Small intestine (tissue), 7 donors: ENCODE results near the gene PFKFB1. TPM values are rescaled to one million over a fixed set of nuclear protein-coding genes. Genes with fewer than 3 reads are reported as not detected.
A peak's percentile ranks its signal among the peaks of the same experiment; 100 is the strongest.

Experiments
- DNase-seq, 2 donors: peaks; one replicate each; pipeline versions ENCODE4 v3.0.0 to v3.0.0-alpha.2; 2013
- FAIRE-seq: peaks from 2 replicates; lab custom pipeline; 2012; peaks lifted over from hg19 to GRCh38; lab: Jason Lieb, UNC
- H3K27ac ChIP-seq, 3 donors: one replicate each; pipeline ENCODE4 v1.5.1; 2013; ENCODE audit warnings: low read length in 2 of 3, mild to moderate bottlenecking in 2 of 3, control low read depth in 1 of 3, inconsistent platforms in 1 of 3, low read depth in 1 of 3, moderate library complexity in 1 of 3
- H3K27me3 ChIP-seq, 3 donors: one replicate each; pipeline ENCODE4 v1.6.1; 2013; ENCODE audit warnings: low read length in 3 of 3, inconsistent platforms in 1 of 3; ENCODE audit not compliant: control insufficient read depth in 3 of 3, insufficient read depth in 3 of 3
- H3K36me3 ChIP-seq, 3 donors: one replicate each; pipeline ENCODE4 v1.6.1; 2013; ENCODE audit warnings: low read length in 3 of 3, inconsistent platforms in 1 of 3, low read depth in 1 of 3, mild to moderate bottlenecking in 1 of 3, moderate library complexity in 1 of 3; ENCODE audit not compliant: control insufficient read depth in 3 of 3, insufficient read depth in 2 of 3
- H3K4me1 ChIP-seq, 3 donors: one replicate each; pipeline ENCODE4 v1.6.1; 2013; ENCODE audit warnings: low read length in 2 of 3, inconsistent platforms in 1 of 3, low read depth in 1 of 3, mild to moderate bottlenecking in 1 of 3, moderate library complexity in 1 of 3; ENCODE audit not compliant: control insufficient read depth in 3 of 3, insufficient read depth in 2 of 3
- H3K4me3 ChIP-seq, 3 donors: one replicate each; pipeline ENCODE4 v1.5.1; 2013; ENCODE audit warnings: low read length in 3 of 3, control low read depth in 1 of 3, inconsistent platforms in 1 of 3, low read depth in 1 of 3, mild to moderate bottlenecking in 1 of 3, moderate library complexity in 1 of 3
- H3K9me3 ChIP-seq, 2 donors: one replicate each; pipeline ENCODE4 v1.6.1; 2013; ENCODE audit warnings: low read depth in 1 of 2, low read length in 1 of 2; ENCODE audit not compliant: control insufficient read depth in 2 of 2, insufficient read depth in 1 of 2
- WGBS, 3 donors: extraction: QIAGEN DNeasy Blood & Tissue Kit; methylation state at CpG; one replicate each; pipeline ENCODE4 v1.1.7; 2013; 5-methylcytosine and 5-hydroxymethylcytosine counted together
- polyA plus RNA-seq, 4 donors: library from polyadenylated mRNA; stranded (reverse) in 3 of 4; unstranded in 1 of 4; fragments of 200-250 nt in 3 of 4; fragments of 120-200 nt in 1 of 4; gene quantifications; one replicate each; pipeline versions ENCODE4 v1.2.1 to v1.2.3, GENCODE V29; 2013
- donor health status: healthy with polysubstance abuse.
- donor health status: control.
- donor health status: control.
- donor health status: Bipolar disorder and iron deficiency.
- donor health status: healthy.

Gene PFKFB1
- polyA plus RNA-seq, 4 donors = 0.36 to 0.41 TPM; not detected in 2

DNA sequence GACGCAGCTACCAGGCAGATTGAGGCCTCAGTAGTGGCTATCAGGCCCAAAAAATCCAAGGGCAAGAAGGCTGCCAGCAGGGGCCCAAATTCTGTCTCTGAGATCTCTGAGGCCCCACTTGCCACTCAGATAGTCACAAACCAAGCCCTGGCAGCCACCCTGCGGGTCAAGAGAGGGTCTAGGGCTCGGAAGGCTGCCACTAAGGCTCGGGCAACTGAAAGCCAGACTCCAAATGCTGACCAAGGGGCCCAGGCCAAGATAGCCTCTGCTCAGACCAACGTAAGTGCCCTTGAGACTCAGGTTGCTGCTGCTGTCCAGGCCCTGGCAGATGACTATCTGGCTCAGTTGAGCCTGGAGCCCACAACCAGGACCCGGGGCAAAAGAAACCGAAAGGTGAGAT is 70.6 kb downstream of the PFKFB1 start:
- WGBS, 3 donors = 69 to 92% (median 79%) methylated on average over 7 of the region's 7 CpGs
- FAIRE-seq (no peak), DNase-seq (no peak)
- peaks cover 0 to 4% (median 0%) of the 10 kb centered on the region in 3 donors for H3K27me3 ChIP-seq
- H3K4me3 ChIP-seq = no peak overlapping the region
- H3K4me1 ChIP-seq = no peaks in the 10 kb centered on the region
- H3K9me3 ChIP-seq = no peaks in the 10 kb centered on the region
- peaks cover 0 to 5% (median 0%) of the 10 kb centered on the region in 3 donors for H3K36me3 ChIP-seq
- H3K27ac ChIP-seq = no peak overlapping the region

DNA sequence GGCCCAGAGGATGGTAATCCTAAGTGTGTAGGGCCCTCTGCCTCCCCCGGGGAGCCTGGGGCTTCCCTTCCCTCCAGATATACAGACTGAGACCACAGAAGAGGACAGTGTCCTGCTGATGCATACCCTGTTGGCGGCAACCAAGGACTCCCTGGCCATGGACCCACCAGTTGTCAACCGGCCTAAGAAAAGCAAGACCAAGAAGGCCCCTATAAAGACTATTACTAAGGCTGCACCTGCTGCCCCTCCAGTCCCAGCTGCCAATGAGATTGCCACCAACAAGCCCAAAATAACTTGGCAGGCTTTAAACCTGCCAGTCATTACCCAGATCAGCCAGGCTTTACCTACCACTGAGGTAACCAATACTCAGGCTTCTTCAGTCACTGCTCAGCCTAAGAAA is 71.4 kb downstream of the PFKFB1 start:
- Histone ChIP-seq H3K27ac (no peak overlapping the region), H3K9me3 (no peaks in the 10 kb centered on the region), H3K27me3 (peaks cover 0 to 4% (median 0%) of the 10 kb centered on the region in 3 donors), H3K4me3 (no peak overlapping the region), H3K36me3 (peaks cover 0 to 5% (median 0%) of the 10 kb centered on the region in 3 donors), H3K4me1 (no peaks in the 10 kb centered on the region)
- WGBS, 3 donors = 84 to 94% (median 93%) methylated on average over 3 of the region's 3 CpGs
- no peak for DNase-seq
- FAIRE-seq = no peak

DNA sequence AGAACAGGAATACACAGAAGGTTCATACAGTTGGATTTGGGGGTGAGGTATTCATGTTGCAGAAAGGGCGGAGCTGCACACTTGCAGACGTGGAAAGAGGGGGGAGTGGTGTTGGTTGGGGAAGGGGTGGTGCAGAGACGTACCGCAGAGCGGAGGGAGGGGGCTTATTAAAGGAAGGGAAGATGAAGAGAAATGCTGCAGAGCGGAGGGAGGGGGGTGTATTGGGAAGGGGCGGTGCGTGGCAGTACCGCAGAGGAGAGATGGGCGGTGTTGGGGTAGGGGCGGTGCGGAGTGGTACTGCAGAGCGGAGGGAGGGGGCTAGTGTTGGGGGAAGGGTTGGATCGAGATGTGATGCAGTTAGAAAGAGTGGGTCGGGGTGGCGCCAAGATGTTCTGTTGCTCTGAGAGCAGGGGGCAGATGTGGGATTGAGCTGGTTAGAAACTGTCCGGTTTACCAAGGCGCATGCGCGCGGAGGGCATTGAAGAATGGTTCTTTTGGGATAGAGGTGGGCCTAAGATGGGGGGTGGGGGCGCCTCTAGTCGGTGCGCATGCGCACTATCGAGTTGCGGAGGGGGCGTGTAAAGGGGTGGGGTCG is 72.5 kb downstream of the PFKFB1 start:
- DNase-seq (peak; percentile 5 to 52), FAIRE-seq (no peak)
- no peaks in the 10 kb centered on the region for H3K9me3 ChIP-seq
- H3K27ac ChIP-seq = peak overlapping the region in 1 of 3 donors; percentile 62
- WGBS, 3 donors = 2 to 48% (median 19%) methylated on average over 22 to 29 of the region's 29 CpGs
- peaks cover 0 to 4% (median 0%) of the 10 kb centered on the region in 3 donors for H3K27me3 ChIP-seq
- H3K4me3 ChIP-seq = peak overlapping the region in 2 of 3 donors; percentile 38 to 60
- no peaks in the 10 kb centered on the region for H3K4me1 ChIP-seq
- peaks cover 0 to 3% (median 0%) of the 10 kb centered on the region in 3 donors for H3K36me3 ChIP-seq

DNA sequence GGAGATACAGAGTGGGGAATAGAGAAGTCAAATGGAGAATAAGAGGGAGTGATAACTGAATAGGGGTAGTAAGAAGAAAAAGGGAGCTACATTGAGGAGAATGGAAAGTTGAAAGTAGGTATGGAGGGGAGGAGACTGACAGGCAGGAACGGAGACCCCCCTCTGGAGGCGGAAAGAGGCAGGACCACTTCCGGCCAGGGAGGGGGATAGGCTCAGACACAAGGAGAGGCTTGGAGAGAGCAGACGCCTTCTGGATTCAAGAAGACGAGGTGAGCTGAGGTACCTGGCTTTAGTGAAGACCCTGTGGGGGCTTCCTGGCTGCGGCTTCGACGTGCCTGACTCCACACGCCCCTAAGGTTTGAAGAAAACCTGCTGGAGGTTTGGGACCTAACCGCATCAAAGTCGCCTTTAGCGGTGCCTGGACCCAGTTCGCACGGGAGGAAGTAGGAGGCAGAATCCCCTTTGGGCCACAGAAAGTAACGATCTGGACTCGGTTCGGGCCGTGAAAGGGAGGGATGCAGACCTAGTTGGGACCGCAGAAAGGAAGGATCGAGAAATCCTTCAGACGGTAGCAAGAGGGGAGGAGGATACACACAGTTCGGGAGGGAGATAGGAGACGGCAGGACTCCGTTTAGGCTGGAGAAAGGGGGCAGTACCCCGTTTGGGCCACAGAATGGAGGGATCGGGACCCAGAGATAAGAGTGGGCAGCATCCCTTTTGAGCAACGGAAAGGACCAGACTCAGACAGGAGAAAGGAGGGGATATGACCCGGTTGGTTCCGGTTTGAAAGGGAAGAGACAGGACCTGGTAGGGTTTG is 73.2 kb downstream of the PFKFB1 start, which contains the start of gene TRO:
Gene TRO (plus strand): TSS at position 215 of the 817 bp plus-strand sequence. CDS start 1,423 bp downstream, outside the sequence.
- Histone ChIP-seq H3K4me3 (peak within 1 kb of the TSS in 2 of 3 donors; percentile 38 to 60), H3K9me3 (no peaks in the 10 kb centered on the region), H3K4me1 (no peaks in the 10 kb centered on the region), H3K36me3 (no peaks in the 10 kb centered on the region), H3K27ac (peak within 1 kb of the TSS in 1 of 3 donors; percentile 62), H3K27me3 (peaks cover 0 to 4% (median 0%) of the 10 kb centered on the region in 3 donors)
- WGBS, 3 donors = 1 to 41% (median 15%) methylated on average over 29 of the region's 29 CpGs
- peak in 1 of 2 donors; percentile 12 for DNase-seq
- FAIRE-seq = no peak

DNA sequence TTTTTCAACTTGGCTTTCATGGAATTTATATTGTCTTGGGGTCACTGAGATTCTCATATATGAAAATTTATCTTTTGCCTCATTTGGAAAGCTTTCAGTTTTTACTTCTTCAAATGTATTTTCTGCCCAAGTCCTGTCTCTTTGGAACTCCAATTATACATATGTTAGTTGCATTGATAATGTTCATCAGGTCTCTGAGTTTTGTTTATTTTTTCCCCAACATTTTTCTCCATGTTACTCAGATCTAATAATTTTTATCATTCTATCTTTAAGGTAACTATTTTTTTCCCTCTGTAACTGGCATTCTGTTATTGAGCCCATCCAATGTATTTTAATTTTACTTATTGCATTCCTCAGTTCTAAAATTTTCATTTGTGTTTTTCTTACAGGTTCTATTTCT is 84.0 kb downstream of the PFKFB1 start:
- H3K4me1 ChIP-seq = no peaks in the 10 kb centered on the region
- no peaks in the 10 kb centered on the region for H3K9me3 ChIP-seq
- H3K36me3 ChIP-seq = no peaks in the 10 kb centered on the region
- H3K27me3 ChIP-seq = no peaks in the 10 kb centered on the region
- no peak overlapping the region for H3K27ac ChIP-seq
- FAIRE-seq (no peak), DNase-seq (no peak)
- no peak overlapping the region for H3K4me3 ChIP-seq

DNA sequence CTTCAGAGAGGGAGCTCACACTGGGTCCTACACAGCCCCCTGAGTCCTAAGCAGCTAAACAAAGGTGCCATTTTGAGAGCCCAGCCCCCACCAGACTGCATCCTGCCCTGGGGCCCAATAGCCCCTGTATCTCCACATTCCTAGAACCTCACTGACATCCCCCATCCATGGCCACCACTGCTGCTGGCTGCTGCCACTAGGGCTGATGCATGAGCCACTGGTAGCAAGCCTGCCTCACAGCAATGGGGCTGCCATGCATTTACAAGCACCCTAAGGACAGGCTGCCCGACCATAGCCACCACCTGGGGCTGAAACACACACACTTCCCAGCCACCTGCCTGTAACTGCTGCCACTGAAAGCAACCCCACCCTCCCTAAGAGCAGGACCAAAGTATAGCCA is 99.8 kb downstream of the PFKFB1 start:
- no peak for FAIRE-seq
- H3K27me3 ChIP-seq = no peaks in the 10 kb centered on the region
- WGBS, 3 donors = 50 to 75% (median 72%) methylated on average over 1 of the region's 1 CpG

DNA sequence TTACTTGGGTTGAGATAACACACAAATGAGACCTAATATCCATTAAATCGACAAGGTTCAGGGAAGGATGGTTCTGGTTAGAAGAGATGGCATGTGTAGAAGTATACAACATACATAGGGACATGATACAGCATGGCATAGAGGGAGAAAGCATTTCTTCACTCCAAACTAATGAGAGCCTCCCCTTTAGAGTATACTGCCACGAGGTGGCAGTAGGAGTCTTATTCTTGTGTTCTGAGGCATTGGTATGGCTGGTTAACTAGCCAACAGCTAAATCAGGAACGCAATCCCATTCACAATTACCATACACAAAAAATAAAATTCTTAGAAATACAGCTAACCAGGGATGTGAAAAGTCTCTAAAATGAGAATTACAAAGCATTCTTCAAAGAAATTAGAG is 102.4 kb downstream of the PFKFB1 start:
- Histone ChIP-seq H3K9me3 (no peaks in the 10 kb centered on the region), H3K27ac (no peak overlapping the region), H3K4me3 (no peak overlapping the region), H3K4me1 (no peaks in the 10 kb centered on the region), H3K27me3 (no peaks in the 10 kb centered on the region), H3K36me3 (no peaks in the 10 kb centered on the region)
- 8 to 20% (median 15%) methylated on average over 3 of the region's 3 CpGs for WGBS, 3 donors
- DNase-seq (peak; percentile 37 to 52), FAIRE-seq (no peak)

More for the DNA sequence above, 99.8 kb downstream of the PFKFB1 start:
- H3K4me1 ChIP-seq = no peaks in the 10 kb centered on the region
- no peak overlapping the region for H3K4me3 ChIP-seq
- H3K36me3 ChIP-seq = no peaks in the 10 kb centered on the region
- DNase-seq = no peak
- no peak overlapping the region for H3K27ac ChIP-seq
- no peaks in the 10 kb centered on the region for H3K9me3 ChIP-seq

DNA sequence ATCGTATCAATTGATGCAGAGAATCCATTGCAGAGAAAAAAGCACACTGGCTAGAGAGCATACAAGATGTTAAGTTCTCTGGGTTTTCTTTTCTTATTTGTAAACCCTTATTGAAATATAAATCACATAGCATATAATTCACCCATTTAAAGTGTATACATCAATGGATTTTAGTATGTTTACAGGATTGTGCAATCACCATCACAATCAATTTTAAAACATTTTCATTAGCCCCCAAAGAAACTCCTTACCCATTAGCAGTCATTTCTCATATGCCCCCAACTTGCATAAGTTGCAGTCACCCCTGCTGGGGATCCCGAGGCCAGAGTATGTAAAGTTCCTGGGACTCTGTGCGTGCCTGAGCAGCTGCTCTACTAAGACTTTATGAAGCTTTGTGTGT is 108.2 kb downstream of the PFKFB1 start:
- Histone ChIP-seq H3K4me1 (no peaks in the 10 kb centered on the region), H3K9me3 (no peaks in the 10 kb centered on the region), H3K36me3 (no peaks in the 10 kb centered on the region), H3K4me3 (no peak overlapping the region), H3K27ac (no peak overlapping the region), H3K27me3 (no peaks in the 10 kb centered on the region)
- DNase-seq (no peak), FAIRE-seq (no peak)
- WGBS, 3 donors = 68 to 82% (median 75%) methylated on average over 3 of the region's 3 CpGs
